Kidney epithelial cell (primary cell): ENCODE measurements around the gene NMT2. TPM values are rescaled to one million over a fixed set of nuclear protein-coding genes. Genes with fewer than 3 reads are reported as not detected.

Source experiments
- DNase-seq: peaks from one replicate; pipeline ENCODE4 v3.0.0-alpha.2; 2010; ENCODE audit warnings: low read depth
- H3K27me3 ChIP-seq: 2 replicates; pipeline ENCODE4 v1.6.0; 2011; ENCODE audit warnings: low read length; ENCODE audit not compliant: control insufficient read depth, insufficient read depth
- H3K36me3 ChIP-seq: 2 replicates; pipeline ENCODE4 v1.5.1; 2011; ENCODE audit warnings: low read length; ENCODE audit not compliant: control insufficient read depth, insufficient read depth
- H3K4me3 ChIP-seq: 2 replicates; pipeline ENCODE4 v1.5.1; 2011; ENCODE audit warnings: low read depth, mild to moderate bottlenecking, control low read depth, low read length
- total RNA-seq: library from RNA; depleted of rRNA; stranded (reverse); fragments of >200 nt; gene quantifications from 2 replicates; pipeline ENCODE4 v1.2.3, GENCODE V29; 2015
- TF ChIP-seq, protein P1 (sequence below): IDR thresholded peaks from 2 replicates; pipeline ENCODE4 v1.5.1; 2011; ENCODE audit warnings: mild to moderate bottlenecking, moderate library complexity, low read length, control low read depth, inconsistent platforms; ENCODE audit not compliant: insufficient read depth, poor library complexity, severe bottlenecking

NMT2 gene
- total RNA-seq, 1 donor from 2014 or later, result 8.0 TPM

DNA sequence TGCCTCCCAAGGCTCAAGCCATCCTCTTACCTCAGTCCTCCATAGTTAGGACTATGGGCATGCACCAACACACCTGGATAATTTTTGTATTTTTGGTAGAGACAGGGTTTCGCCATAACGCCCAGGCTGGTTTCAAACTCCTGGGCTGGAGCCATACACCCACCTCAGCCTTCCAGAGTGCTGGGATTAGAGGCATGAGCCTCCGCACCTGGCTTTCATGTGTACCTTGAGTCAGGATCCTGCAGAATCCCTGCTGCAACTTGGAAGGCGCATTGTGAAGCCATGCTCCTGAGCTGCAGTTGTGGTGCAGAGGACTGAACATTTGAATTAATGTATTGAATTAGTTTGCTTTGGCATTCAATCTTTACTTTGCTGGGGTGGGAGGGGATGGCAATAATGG lies 29.4 kb upstream of the NMT2 start:
- Histone ChIP-seq H3K4me3 (no peak overlapping the region), H3K27me3 (no peaks in the 10 kb centered on the region), H3K36me3 (no peaks in the 10 kb centered on the region)
- no peak for DNase-seq
- TF ChIP-seq, protein P1, sequence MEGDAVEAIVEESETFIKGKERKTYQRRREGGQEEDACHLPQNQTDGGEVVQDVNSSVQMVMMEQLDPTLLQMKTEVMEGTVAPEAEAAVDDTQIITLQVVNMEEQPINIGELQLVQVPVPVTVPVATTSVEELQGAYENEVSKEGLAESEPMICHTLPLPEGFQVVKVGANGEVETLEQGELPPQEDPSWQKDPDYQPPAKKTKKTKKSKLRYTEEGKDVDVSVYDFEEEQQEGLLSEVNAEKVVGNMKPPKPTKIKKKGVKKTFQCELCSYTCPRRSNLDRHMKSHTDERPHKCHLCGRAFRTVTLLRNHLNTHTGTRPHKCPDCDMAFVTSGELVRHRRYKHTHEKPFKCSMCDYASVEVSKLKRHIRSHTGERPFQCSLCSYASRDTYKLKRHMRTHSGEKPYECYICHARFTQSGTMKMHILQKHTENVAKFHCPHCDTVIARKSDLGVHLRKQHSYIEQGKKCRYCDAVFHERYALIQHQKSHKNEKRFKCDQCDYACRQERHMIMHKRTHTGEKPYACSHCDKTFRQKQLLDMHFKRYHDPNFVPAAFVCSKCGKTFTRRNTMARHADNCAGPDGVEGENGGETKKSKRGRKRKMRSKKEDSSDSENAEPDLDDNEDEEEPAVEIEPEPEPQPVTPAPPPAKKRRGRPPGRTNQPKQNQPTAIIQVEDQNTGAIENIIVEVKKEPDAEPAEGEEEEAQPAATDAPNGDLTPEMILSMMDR, result no peak

DNA sequence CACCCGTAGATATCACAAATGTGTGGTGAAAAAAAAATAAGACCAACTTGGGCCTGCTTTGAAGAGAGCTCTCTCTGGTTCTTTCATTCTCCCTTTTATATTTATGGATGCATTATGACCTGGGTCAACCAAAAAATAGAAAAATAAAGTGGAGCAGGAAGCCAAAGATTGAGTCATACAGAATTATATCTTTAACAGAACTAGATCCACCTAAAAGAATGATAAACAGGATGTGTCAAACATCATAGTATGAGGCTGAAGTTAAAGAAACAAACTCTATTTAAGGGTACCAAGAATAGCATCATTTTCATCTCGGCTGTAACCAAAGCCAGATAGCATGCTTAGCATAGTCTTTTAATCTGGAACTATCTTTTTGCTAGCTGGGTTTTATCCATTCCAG lies 28.8 kb upstream of the NMT2 start:
- no peaks in the 10 kb centered on the region for H3K27me3 ChIP-seq
- H3K36me3 ChIP-seq, result no peaks in the 10 kb centered on the region
- TF ChIP-seq, protein P1, result no peak
- DNase-seq, result no peak
- no peak overlapping the region for H3K4me3 ChIP-seq

DNA sequence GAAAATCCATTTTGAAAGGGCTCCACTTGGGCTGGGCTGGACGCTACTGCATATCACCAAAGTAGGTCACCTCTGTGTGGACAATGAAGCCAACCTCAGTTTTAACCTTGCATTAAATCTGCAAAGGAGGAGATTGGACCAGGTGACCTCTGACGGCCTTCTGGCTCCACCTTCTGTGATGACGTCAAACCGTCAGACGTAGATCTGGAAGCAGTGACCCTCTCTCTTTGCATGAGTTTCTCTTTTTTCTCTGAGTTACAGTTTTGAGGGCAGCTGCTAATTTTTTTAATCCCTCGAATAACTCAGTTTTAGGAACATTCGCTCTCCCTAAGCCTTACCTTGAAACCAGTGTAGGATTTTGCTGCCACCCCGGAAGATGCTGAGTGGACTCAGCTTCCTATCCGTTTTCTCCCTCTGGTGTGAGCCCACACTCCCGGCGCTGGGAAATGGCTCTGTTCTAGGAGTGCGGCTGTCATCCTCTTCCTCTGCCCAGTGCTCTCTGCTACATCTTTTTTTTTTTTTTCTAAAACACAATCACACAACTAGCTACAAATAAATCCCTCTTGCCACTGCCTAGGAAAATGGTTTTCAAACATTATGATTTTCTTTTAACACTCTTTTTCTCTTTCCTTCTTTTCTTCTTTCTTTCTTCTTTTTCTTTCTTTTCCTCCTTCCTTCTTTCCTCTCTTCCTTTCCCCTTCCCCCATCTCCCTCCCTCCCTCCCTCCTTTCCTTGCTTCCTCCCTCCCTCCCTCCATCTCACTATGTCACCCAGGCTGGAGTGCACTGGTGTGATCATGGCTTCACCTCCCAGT lies 27.7 kb upstream of the NMT2 start:
- TF ChIP-seq, protein P1, result no peak
- Histone ChIP-seq H3K27me3 (no peaks in the 10 kb centered on the region), H3K36me3 (no peaks in the 10 kb centered on the region), H3K4me3 (no peak overlapping the region)
- no peak for DNase-seq

DNA sequence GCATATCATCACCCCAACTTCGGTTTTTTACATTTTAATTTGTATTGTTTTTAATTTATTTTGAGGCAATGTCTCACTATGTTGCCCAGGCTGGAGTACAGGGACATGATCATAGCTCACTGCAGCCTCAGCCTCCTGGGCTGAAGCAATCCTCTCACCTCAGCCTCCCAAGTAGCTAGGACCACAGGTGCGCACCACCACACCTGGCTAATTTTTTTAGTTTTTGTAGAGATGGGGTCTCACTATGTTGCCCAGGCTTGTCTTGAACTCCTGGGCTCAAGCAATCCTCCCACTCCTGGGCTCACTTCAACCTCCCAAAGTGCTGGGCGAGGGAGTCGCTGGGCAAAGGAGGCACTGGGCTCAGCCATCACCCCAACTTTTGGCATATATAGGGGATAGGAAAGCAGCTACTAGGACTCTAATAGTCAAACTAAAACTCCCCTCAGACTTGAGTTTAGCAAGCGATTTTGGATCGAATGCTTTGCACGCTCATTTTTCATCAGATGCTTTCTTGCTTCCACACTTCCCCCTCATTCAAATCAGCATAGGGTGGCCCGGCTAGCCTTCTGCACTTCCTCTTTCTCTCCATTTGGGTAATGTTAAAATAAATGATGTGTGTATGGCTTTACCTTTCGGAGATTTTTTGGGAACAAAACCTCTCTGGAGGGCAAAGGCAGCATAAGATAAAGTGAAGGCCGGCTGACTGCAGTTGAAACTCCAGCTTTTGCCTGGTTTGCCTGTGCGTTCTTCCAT lies 20.8 kb upstream of the NMT2 start:
- Histone ChIP-seq H3K36me3 (no peaks in the 10 kb centered on the region), H3K27me3 (no peaks in the 10 kb centered on the region), H3K4me3 (no peak overlapping the region)
- DNase-seq, result no peak
- TF ChIP-seq, protein P1, result no peak

DNA sequence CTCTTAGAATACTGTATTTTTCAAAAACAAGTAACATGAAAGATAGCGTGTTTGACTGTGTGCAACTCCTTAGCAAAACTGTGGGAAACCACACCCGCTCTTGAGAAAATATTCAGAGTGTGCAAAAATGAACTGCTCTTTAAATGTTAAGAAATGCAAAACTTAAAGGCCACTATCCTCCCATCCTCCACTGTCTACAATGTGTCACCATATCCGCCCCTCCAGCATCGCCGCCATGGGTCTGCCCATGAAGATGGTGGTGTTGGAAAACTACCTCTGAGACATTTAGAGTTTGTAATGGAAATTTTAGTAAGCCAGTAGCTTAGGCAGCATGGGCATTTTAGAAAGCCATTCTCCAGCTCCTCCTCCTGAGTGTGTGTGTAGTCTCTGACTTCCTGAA lies 20.1 kb upstream of the NMT2 start:
- no peak for DNase-seq
- TF ChIP-seq, protein P1, result no peak
- Histone ChIP-seq H3K4me3 (no peak overlapping the region), H3K27me3 (no peaks in the 10 kb centered on the region), H3K36me3 (no peaks in the 10 kb centered on the region)
